Measurements from ENCODE around the gene MMP7. TPM values are rescaled to one million over a fixed set of nuclear protein-coding genes. Genes with fewer than 3 reads are reported as not detected.

The MMP7 gene
- total and polyA plus RNA-seq, 2 experiments from 2014 or later, result not detected

- Histone ChIP-seq H3K27ac (ENCODE audit: low read depth) (no peak overlapping the region), H3K36me3 (ENCODE audit: insufficient read depth) (no peaks in the 10 kb centered on the region), H3K27me3 (ENCODE audit: insufficient read depth) (no peaks in the 10 kb centered on the region), H2AFZ (no peak overlapping the region), H3K4me2 (no peak overlapping the region), H3K4me1 (ENCODE audit: insufficient read depth) (no peaks in the 10 kb centered on the region), H3F3A (replicated peaks; ENCODE audit: low read depth) (no peaks in the 10 kb centered on the region), H3K79me2 (replicated peaks; ENCODE audit: insufficient read depth) (no peaks in the 10 kb centered on the region), H4K20me1 (replicated peaks; ENCODE audit: insufficient read depth) (no peaks in the 10 kb centered on the region), H3K4me3 (no peak overlapping the region), H3K9me2 (ENCODE audit: insufficient read depth) (no peaks in the 10 kb centered on the region)
- ATAC-seq (no peak), DNase-seq (ENCODE audit: low spot score) (no peak)
- TF ChIP-seq ZNF331 (CRISPR knock-in tag; IDR thresholded peaks at IDR 0.05; ENCODE audit: low read depth), result no peak
- TF ChIP-seq EZH2phosphoT487 (IDR thresholded peaks at IDR 0.05; ENCODE audit: unreplicated experiment), result no peak
- TF ChIP-seq STAT1 (IDR thresholded peaks at IDR 0.05; ENCODE audit: unreplicated experiment), result no peak
- no peak for TF ChIP-seq NANOG (IDR thresholded peaks at IDR 0.05; ENCODE audit: borderline replicate concordance)
- no peak for TF ChIP-seq ZNF114 (CRISPR knock-in tag; IDR thresholded peaks at IDR 0.05)
- no peak for TF ChIP-seq EZH2 (IDR thresholded peaks at IDR 0.05; ENCODE audit: low read depth, unreplicated experiment)
- no peak for TF ChIP-seq ZNF462 (CRISPR knock-in tag; IDR thresholded peaks at IDR 0.05)
- no peak for TF ChIP-seq CTCF (conservative IDR thresholded peaks at IDR 0.05; ENCODE audit: low read depth in 2 of 2)
- no peak for TF ChIP-seq REST (IDR thresholded peaks at IDR 0.05; ENCODE audit: unreplicated experiment)
- no peak for TF ChIP-seq ETS1 (IDR thresholded peaks at IDR 0.05)
- TF ChIP-seq POLR2AphosphoS5 (IDR thresholded peaks at IDR 0.05; ENCODE audit: low read depth), result no peak
- no peak for TF ChIP-seq JUNB (IDR thresholded peaks at IDR 0.05; ENCODE audit: unreplicated experiment)
- no peak for TF ChIP-seq CREB1 (CRISPR knock-in tag; IDR thresholded peaks at IDR 0.05; ENCODE audit: low read depth)
- Mint-ChIP-seq H3K4me3 (no peak overlapping the region), H3K27ac (no peak overlapping the region), H3K9me3 (no peaks in the 10 kb centered on the region), H3K36me3 (ENCODE audit: low read depth) (no peaks in the 10 kb centered on the region), H3K4me1 (peaks cover 2% of the 10 kb centered on the region; the same call in 2 of the 3 replicates), H3K27me3 (ENCODE audit: insufficient read depth, low read depth, poor library complexity) (no peaks in the 10 kb centered on the region)
Measured at GRCh38 chr11:102520514-102520913, 10.0 kb downstream of the MMP7 start.

Data from GM23338 (cell line).